NB4 (cell line): ENCODE results near the gene TCF4.

Source experiments
- DNase-seq: peaks from one replicate; pipeline ENCODE4 v3.0.0; 2010; ENCODE audit warnings: low read depth
- H3K4me3 ChIP-seq: one replicate; pipeline ENCODE4 v1.5.1; 2011; ENCODE audit warnings: mild to moderate bottlenecking, low read depth, low read length, moderate library complexity
- CTCF ChIP-seq: IDR thresholded peaks from one replicate; pipeline ENCODE4 v1.5.1; 2012; ENCODE audit warnings: low read depth, low read length
- MAX ChIP-seq: IDR thresholded peaks from 2 replicates; pipeline ENCODE4 v1.6.1; 2011; ENCODE audit warnings: low read depth, low read length
- MYC ChIP-seq: IDR thresholded peaks from 2 replicates; pipeline ENCODE4 v1.6.1; 2011; ENCODE audit warnings: low read depth, low read length
- POLR2A ChIP-seq: IDR thresholded peaks from 2 replicates; pipeline ENCODE4 v1.6.1; 2011; ENCODE audit warnings: mild to moderate bottlenecking; ENCODE audit not compliant: insufficient read length; ENCODE audit errors: extremely low read depth

Gene TCF4

GRCh38 chr18:55608497-55608896 is 20.5 kb upstream of the TCF4 start:
- no peak for DNase-seq
- TF ChIP-seq MAX (no peak), MYC (no peak), CTCF (no peak), POLR2A (no peak)

GRCh38 chr18:55607773-55608172 is 19.8 kb upstream of the TCF4 start:
- no peak for TF ChIP-seq CTCF
- no peak for TF ChIP-seq MAX
- no peak for TF ChIP-seq POLR2A
- TF ChIP-seq MYC, result no peak
- DNase-seq, result no peak
- no peak overlapping the region for H3K4me3 ChIP-seq

More at GRCh38 chr18:55608497-55608896, 20.5 kb upstream of the TCF4 start:
- H3K4me3 ChIP-seq, result no peak overlapping the region

- no peak overlapping the region for H3K4me3 ChIP-seq
- TF ChIP-seq CTCF, result no peak
- no peak for TF ChIP-seq MYC
- DNase-seq, result no peak
Observed at GRCh38 chr18:55605733-55606338, 17.8 kb upstream of the TCF4 start.

GRCh38 chr18:55603775-55604174 is 15.8 kb upstream of the TCF4 start:
- no peak for TF ChIP-seq CTCF
- no peak for TF ChIP-seq MAX
- no peak for TF ChIP-seq POLR2A
- TF ChIP-seq MYC, result no peak
- DNase-seq, result no peak
- H3K4me3 ChIP-seq, result no peak overlapping the region

- no peak for DNase-seq
- no peak for TF ChIP-seq POLR2A
- no peak overlapping the region for H3K4me3 ChIP-seq
Observed at GRCh38 chr18:55593888-55594287, 5.9 kb upstream of the TCF4 start.

- H3K4me3 ChIP-seq, result no peak overlapping the region
- no peak for TF ChIP-seq MAX
- TF ChIP-seq MYC, result no peak
- no peak for TF ChIP-seq POLR2A
- TF ChIP-seq CTCF, result no peak
- no peak for DNase-seq
Observed at GRCh38 chr18:55592572-55592971, 4.6 kb upstream of the TCF4 start.
